Hepatocyte (in vitro differentiated cells): ENCODE results near the gene MGAT5B. TPM values are rescaled to one million over a fixed set of nuclear protein-coding genes. Genes with fewer than 3 reads are reported as not detected.

Source experiments
- DNase-seq: peaks from one replicate; pipeline ENCODE4 v3.0.0-alpha.2; 2016; ENCODE audit warnings: low spot score
- H2AFZ ChIP-seq: fragments of 200-600 bp; sonication (generic); 2 replicates; pipeline ENCODE4 v1.6.0; 2016; ENCODE audit warnings: antibody characterized with exemption, mild to moderate bottlenecking
- H3K27ac ChIP-seq: fragments of 200-600 bp; sonication (generic); 2 replicates; pipeline ENCODE4 v1.5.1; 2016; ENCODE audit warnings: mild to moderate bottlenecking
- H3K27me3 ChIP-seq: fragments of 200-600 bp; sonication (generic); 2 replicates; pipeline ENCODE4 v1.6.1; 2016
- H3K36me3 ChIP-seq: fragments of 200-600 bp; sonication (generic); replicated peaks from 2 replicates; pipeline ENCODE4 v1.5.1; 2016; ENCODE audit warnings: low read depth; ENCODE audit not compliant: insufficient read depth
- H3K4me1 ChIP-seq: fragments of 200-600 bp; sonication (generic); 2 replicates; pipeline ENCODE4 v1.5.1; 2016; ENCODE audit warnings: mild to moderate bottlenecking, moderate library complexity; ENCODE audit not compliant: insufficient read depth
- H3K4me2 ChIP-seq: fragments of 200-600 bp; sonication (generic); 2 replicates; pipeline ENCODE4 v1.6.0; 2016
- H3K4me3 ChIP-seq: fragments of 200-600 bp; sonication (generic); 2 replicates; pipeline ENCODE4 v1.5.1; 2016; ENCODE audit warnings: mild to moderate bottlenecking
- H3K79me2 ChIP-seq: fragments of 200-600 bp; sonication (generic); 2 replicates; pipeline ENCODE4 v1.6.0; 2017; ENCODE audit warnings: mild to moderate bottlenecking
- H3K9me2 ChIP-seq: fragments of 200-600 bp; sonication (generic); replicated peaks from 2 replicates; pipeline ENCODE4 v1.6.0; 2017; ENCODE audit warnings: mild to moderate bottlenecking; ENCODE audit not compliant: insufficient read depth
- H3K9me3 ChIP-seq: fragments of 200-600 bp; sonication (generic); 2 replicates; pipeline ENCODE4 v1.5.1; 2016; ENCODE audit warnings: low read depth, mild to moderate bottlenecking
- H4K20me1 ChIP-seq: fragments of 200-600 bp; sonication (generic); 2 replicates; pipeline ENCODE4 v1.6.0; 2016; ENCODE audit warnings: mild to moderate bottlenecking; ENCODE audit not compliant: insufficient read depth, poor library complexity, severe bottlenecking
- CTCF ChIP-seq: fragments of 200-600 bp; sonication (generic); IDR thresholded peaks from 2 replicates; pipeline ENCODE4 v1.5.1; 2016; ENCODE audit warnings: antibody characterized with exemption, mild to moderate bottlenecking; ENCODE audit not compliant: poor library complexity
- EZH2 ChIP-seq: fragments of 200-600 bp; sonication (generic); IDR thresholded peaks from 2 replicates; pipeline ENCODE4 v1.6.1; 2016; ENCODE audit warnings: antibody characterized with exemption, mild to moderate bottlenecking, borderline replicate concordance
- EZH2phosphoT487 ChIP-seq: fragments of 200-600 bp; sonication (generic); IDR thresholded peaks from one replicate; pipeline ENCODE4 v1.6.1; 2018; ENCODE audit warnings: antibody characterized with exemption, mild to moderate bottlenecking, low read depth, moderate library complexity; ENCODE audit not compliant: unreplicated experiment, severe bottlenecking
- WGBS: methylation state at CpG from one replicate; pipeline ENCODE4 v1.1.6; 2016; ENCODE audit warnings: low lambda C conversion rate; ENCODE audit errors: missing lambda C conversion rate; 5-methylcytosine and 5-hydroxymethylcytosine counted together
- polyA plus RNA-seq: library from polyadenylated mRNA; unstranded; fragments of >200 nt; fragmentation: Nextera tagmentation; extraction: Ambion mirVana; gene quantifications from 2 replicates; pipeline ENCODE4 v1.2.1, GENCODE V29; 2016
- total RNA-seq: library from RNA; depleted of rRNA; stranded (reverse); fragments of >200 nt; gene quantifications from 2 replicates; pipeline ENCODE4 v1.2.3, GENCODE V29; 2014

MGAT5B gene
- total and polyA plus RNA-seq, 2 experiments from 2014 or later = 0.89 to 1.1 TPM

- H3K27ac ChIP-seq = no peak overlapping the region
- no peaks in the 10 kb centered on the region for H3K79me2 ChIP-seq
- 94% methylated on average over 9 of the region's 9 CpGs for WGBS
- H3K9me2 ChIP-seq = no peaks in the 10 kb centered on the region
- H3K9me3 ChIP-seq = no peaks in the 10 kb centered on the region
- H3K36me3 ChIP-seq = no peaks in the 10 kb centered on the region
- DNase-seq = no peak
- H3K4me1 ChIP-seq = no peaks in the 10 kb centered on the region
- H3K4me3 ChIP-seq = no peak overlapping the region
- no peak overlapping the region for H3K4me2 ChIP-seq
- no peak for TF ChIP-seq CTCF
- no peak for TF ChIP-seq EZH2
- TF ChIP-seq EZH2phosphoT487 = no peak
- no peak overlapping the region for H2AFZ ChIP-seq
- H4K20me1 ChIP-seq = no peaks in the 10 kb centered on the region
- peaks cover 5% of the 10 kb centered on the region for H3K27me3 ChIP-seq
Observed at GRCh38 chr17:76953066-76953465, 84.9 kb downstream of the MGAT5B start.

GRCh38 chr17:76953946-76954345, 85.7 kb downstream of the MGAT5B start:
- Histone ChIP-seq H3K27ac (no peak overlapping the region), H4K20me1 (no peaks in the 10 kb centered on the region), H3K9me2 (no peaks in the 10 kb centered on the region), H3K36me3 (no peaks in the 10 kb centered on the region), H3K9me3 (no peaks in the 10 kb centered on the region), H3K4me1 (no peaks in the 10 kb centered on the region), H3K27me3 (peaks cover 5% of the 10 kb centered on the region), H3K4me2 (no peak overlapping the region), H3K4me3 (no peak overlapping the region), H3K79me2 (no peaks in the 10 kb centered on the region), H2AFZ (no peak overlapping the region)
- WGBS = 76% methylated on average over 2 of the region's 2 CpGs
- no peak for DNase-seq
- TF ChIP-seq CTCF = no peak
- no peak for TF ChIP-seq EZH2phosphoT487
- no peak for TF ChIP-seq EZH2

GRCh38 chr17:76955191-76955590, 87.0 kb downstream of the MGAT5B start:
- Histone ChIP-seq H3K9me3 (no peaks in the 10 kb centered on the region), H3K27me3 (peaks cover 5% of the 10 kb centered on the region), H3K36me3 (no peaks in the 10 kb centered on the region), H3K9me2 (no peaks in the 10 kb centered on the region), H3K79me2 (no peaks in the 10 kb centered on the region), H3K4me3 (no peak overlapping the region), H2AFZ (no peak overlapping the region), H3K4me1 (no peaks in the 10 kb centered on the region), H4K20me1 (no peaks in the 10 kb centered on the region), H3K4me2 (no peak overlapping the region), H3K27ac (no peak overlapping the region)
- no peak for TF ChIP-seq CTCF
- no peak for TF ChIP-seq EZH2
- no peak for TF ChIP-seq EZH2phosphoT487
- no peak for DNase-seq
- 74% methylated on average over 6 of the region's 6 CpGs for WGBS
